ENCODE data around the gene SRMS. TPM values are rescaled to one million over a fixed set of nuclear protein-coding genes. Genes with fewer than 3 reads are reported as not detected.

The SRMS gene
- total RNA-seq, 2 donors from 2014 or later, result not detected

GRCh38 chr20:63499338-63499969 is 48.1 kb downstream of the SRMS start:
- H3K27ac ChIP-seq, result no peak overlapping the region
- DNase-seq (ENCODE audit: low spot score) (no peak), ATAC-seq (ENCODE audit: insufficient number of reproducible peaks, low FRiP score, low read depth) (no peak)
- peak overlapping the region; percentile 65 for H3K4me3 ChIP-seq
- TF ChIP-seq CTCF (IDR thresholded peaks at IDR 0.05), result no peak
- no peaks in the 10 kb centered on the region for H3K27me3 ChIP-seq (replicated peaks; ENCODE audit: insufficient read depth)
- peaks cover 5 to 24% of the 10 kb centered on the region in 2 donors for H3K4me1 ChIP-seq (ENCODE audit: control insufficient read depth in 1 of 2, low read depth in 2 of 2)
- H3K9me3 ChIP-seq, result no peaks in the 10 kb centered on the region
- no peaks in the 10 kb centered on the region for H3K36me3 ChIP-seq

- no peaks in the 10 kb centered on the region for H3K27me3 ChIP-seq (replicated peaks; ENCODE audit: insufficient read depth)
- peaks cover 5 to 24% of the 10 kb centered on the region in 2 donors for H3K4me1 ChIP-seq (ENCODE audit: control insufficient read depth in 1 of 2, low read depth in 2 of 2)
- H3K4me3 ChIP-seq, result peak within 1 kb of the TSS; percentile 65
- H3K36me3 ChIP-seq, result no peaks in the 10 kb centered on the region
- no peak within 1 kb of the TSS for H3K27ac ChIP-seq
- TF ChIP-seq CTCF (IDR thresholded peaks at IDR 0.05), result no peak
- DNase-seq (ENCODE audit: low spot score), result no peak
- no peak for ATAC-seq (ENCODE audit: insufficient number of reproducible peaks, low FRiP score, low read depth)
- no peaks in the 10 kb centered on the region for H3K9me3 ChIP-seq
Observed at GRCh38 chr20:63498960-63499337, 48.6 kb downstream of the SRMS start, which contains the start of gene EEF1A2. TSS of gene EEF1A2 (minus strand) at chr20:63499083. CDS start at chr20:63497763, 1,320 bp downstream.

- Histone ChIP-seq H3K36me3 (no peaks in the 10 kb centered on the region), H3K9me3 (no peaks in the 10 kb centered on the region), H3K4me3 (peak overlapping the region; percentile 65), H3K27ac (no peak overlapping the region), H3K27me3 (replicated peaks; ENCODE audit: insufficient read depth) (no peaks in the 10 kb centered on the region), H3K4me1 (ENCODE audit: control insufficient read depth in 1 of 2, low read depth in 2 of 2) (peaks cover 5 to 24% of the 10 kb centered on the region in 2 donors)
- ATAC-seq (ENCODE audit: insufficient number of reproducible peaks, low FRiP score, low read depth), result no peak
- DNase-seq (ENCODE audit: low spot score), result no peak
- no peak for TF ChIP-seq CTCF (IDR thresholded peaks at IDR 0.05)
Observed at GRCh38 chr20:63497946-63498935, 49.3 kb downstream of the SRMS start.

- Histone ChIP-seq H3K4me3 (no peak overlapping the region), H3K36me3 (no peaks in the 10 kb centered on the region), H3K27me3 (replicated peaks; ENCODE audit: insufficient read depth) (no peaks in the 10 kb centered on the region), H3K9me3 (no peaks in the 10 kb centered on the region), H3K4me1 (ENCODE audit: control insufficient read depth in 1 of 2, low read depth in 2 of 2) (peaks cover 5 to 24% of the 10 kb centered on the region in 2 donors), H3K27ac (no peak overlapping the region)
- DNase-seq (ENCODE audit: low spot score) (no peak), ATAC-seq (ENCODE audit: insufficient number of reproducible peaks, low FRiP score, low read depth) (no peak)
- TF ChIP-seq CTCF (IDR thresholded peaks at IDR 0.05), result no peak
Observed at GRCh38 chr20:63497138-63497945, 50.2 kb downstream of the SRMS start.

Data from thoracic aorta (tissue), 2 donors.